OCI-LY1 (cell line): Measurements from ENCODE around the gene B4GALT7.

Experiments
- EZH2 ChIP-seq: fragments of 200-600 bp; sonication (generic), shearing (Covaris generic); IDR thresholded peaks from 2 replicates; pipeline ENCODE4 v1.8.0; 2017; ENCODE audit warnings: borderline replicate concordance, mixed run types, mild to moderate bottlenecking, antibody characterized with exemption, low read length, moderate library complexity, mixed read lengths
- TF ChIP-seq, protein P1 (sequence below): fragments of 200-600 bp; sonication (generic), shearing (Covaris generic); IDR thresholded peaks from 2 replicates; pipeline ENCODE4 v1.5.1; 2017; ENCODE audit warnings: mild to moderate bottlenecking, antibody characterized with exemption, low read length, moderate library complexity, mixed read lengths

DNA sequence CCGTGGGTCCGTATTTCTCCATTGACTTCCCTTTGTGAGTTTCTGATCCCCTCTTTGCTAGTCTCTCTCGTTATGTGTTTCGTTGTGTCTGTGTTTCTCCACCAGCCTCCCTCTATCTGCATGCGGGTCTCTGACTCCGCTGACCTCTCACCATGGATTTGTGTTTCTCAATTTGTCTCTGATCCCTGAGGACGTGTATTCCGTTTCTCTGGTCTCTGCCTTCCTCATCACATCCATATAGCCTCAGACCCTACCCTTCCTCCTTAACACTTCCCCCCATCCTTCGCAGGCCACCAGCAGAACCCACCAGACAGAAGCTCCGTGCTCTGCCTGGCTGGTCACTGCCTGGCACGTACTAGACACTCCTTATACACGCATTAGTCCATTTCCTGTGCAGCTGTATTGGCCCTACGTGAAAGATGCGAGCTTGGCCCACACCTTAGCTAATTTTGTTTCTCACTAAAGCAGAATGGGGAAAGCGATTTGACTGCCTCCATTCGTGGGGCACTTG lies 631 bp downstream of the B4GALT7 start:
- TF ChIP-seq, protein P1, sequence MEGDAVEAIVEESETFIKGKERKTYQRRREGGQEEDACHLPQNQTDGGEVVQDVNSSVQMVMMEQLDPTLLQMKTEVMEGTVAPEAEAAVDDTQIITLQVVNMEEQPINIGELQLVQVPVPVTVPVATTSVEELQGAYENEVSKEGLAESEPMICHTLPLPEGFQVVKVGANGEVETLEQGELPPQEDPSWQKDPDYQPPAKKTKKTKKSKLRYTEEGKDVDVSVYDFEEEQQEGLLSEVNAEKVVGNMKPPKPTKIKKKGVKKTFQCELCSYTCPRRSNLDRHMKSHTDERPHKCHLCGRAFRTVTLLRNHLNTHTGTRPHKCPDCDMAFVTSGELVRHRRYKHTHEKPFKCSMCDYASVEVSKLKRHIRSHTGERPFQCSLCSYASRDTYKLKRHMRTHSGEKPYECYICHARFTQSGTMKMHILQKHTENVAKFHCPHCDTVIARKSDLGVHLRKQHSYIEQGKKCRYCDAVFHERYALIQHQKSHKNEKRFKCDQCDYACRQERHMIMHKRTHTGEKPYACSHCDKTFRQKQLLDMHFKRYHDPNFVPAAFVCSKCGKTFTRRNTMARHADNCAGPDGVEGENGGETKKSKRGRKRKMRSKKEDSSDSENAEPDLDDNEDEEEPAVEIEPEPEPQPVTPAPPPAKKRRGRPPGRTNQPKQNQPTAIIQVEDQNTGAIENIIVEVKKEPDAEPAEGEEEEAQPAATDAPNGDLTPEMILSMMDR = no peak
- no peak for TF ChIP-seq EZH2
